ENCODE data around the gene TOP3A. TPM values are rescaled to one million over a fixed set of nuclear protein-coding genes. Genes with fewer than 3 reads are reported as not detected.

The TOP3A gene
- 10 to 100 TPM; 49.9 to 55.0 TPM for total RNA-seq

GRCh38 chr17:18314731-18315561 lies at the start of gene TOP3A, which contains the start of gene SMCR8:
Gene TOP3A (minus strand): TSS chr17:18314994. CDS start chr17:18314778, 216 bp downstream.
Gene SMCR8 (plus strand): TSS chr17:18315293. CDS start chr17:18315790, 497 bp downstream.

GRCh38 chr17:18363101-18364049 lies 48.6 kb upstream of the TOP3A start, which contains the start of gene SHMT1:
Gene SHMT1 (minus strand): TSS chr17:18363550. CDS start chr17:18355981, 7,569 bp downstream.

GRCh38 chr17:18260332-18261145 lies 54.3 kb downstream of the TOP3A start, which contains the start of gene MIEF2:
Gene MIEF2 (plus strand): TSS chr17:18260662. CDS start chr17:18262721, 2,059 bp downstream.

GRCh38 chr17:18258356-18259038 lies 56.3 kb downstream of the TOP3A start, which contains the start of gene FLII:
Gene FLII (minus strand): TSS chr17:18258738. CDS start chr17:18258690, 48 bp downstream.

GRCh38 chr17:18225121-18225641 lies 89.6 kb downstream of the TOP3A start, which contains the start of gene LLGL1:
Gene LLGL1 (plus strand): TSS chr17:18225635. CDS start chr17:18225683, 48 bp downstream.

Small RNA genes lying within 50 kb of the gene (microRNA-seq; reads per million reads assigned to microRNA genes)
- not detected for gene MIR6778 (ENCODE audit: borderline microRNAs expressed, borderline replicate concordance)

Other genes with a start within 250 kb of the TOP3A start
- gene DRG2, start 227.0 kb downstream of the TOP3A start, total RNA-seq = 10 to 100 TPM; 46.6 to 47.8 TPM
- under 1 TPM; 0.38 to 0.55 TPM for gene MYO15A, start 206.2 kb downstream of the TOP3A start, total RNA-seq
- gene ALKBH5, start 131.2 kb downstream of the TOP3A start, total RNA-seq = 100 to 1,000 TPM; 104 to 106 TPM
- 10 to 100 TPM; 19.3 to 19.6 TPM for gene LLGL1, start 89.4 kb downstream of the TOP3A start, total RNA-seq
- gene FLII, start 56.3 kb downstream of the TOP3A start, total RNA-seq = 100 to 1,000 TPM; 307 to 321 TPM
- 10 to 100 TPM in 1 of 2 experiments, 1 to 10 TPM in 1; 8.2 to 10.3 TPM for gene MIEF2, start 54.3 kb downstream of the TOP3A start, total RNA-seq
- 10 to 100 TPM; 24.2 to 26.2 TPM for gene SMCR8, start 299 bp upstream of the TOP3A start, total RNA-seq
- 10 to 100 TPM; 33.0 to 33.1 TPM for gene SHMT1, start 48.6 kb upstream of the TOP3A start, total RNA-seq
- not detected for gene EVPLL, start 62.8 kb upstream of the TOP3A start, total RNA-seq
- 1 to 10 TPM; 1.2 to 1.4 TPM for gene LGALS9C, start 161.8 kb upstream of the TOP3A start, total RNA-seq

Data from activated naive CD4-positive, alpha-beta T cell treated with anti-CD3 and anti-CD28 coated beads, Interleukin-2, amount 10 ng/mL, durations not matched to agents 5 hours and 36 hours (primary cell).